ENCODE data around the gene SRSF2. TPM values are rescaled to one million over a fixed set of nuclear protein-coding genes. Genes with fewer than 3 reads are reported as not detected.

SRSF2 gene
- 258 TPM for polyA plus RNA-seq
- long read RNA-seq, donor 1, transcript SRSF2-209 (2 exons, 1,001 nt), result minor isoform, 6 of 47 reads
- long read RNA-seq, donor 1, transcript SRSF2-202 (3 exons, 1,927 nt), result major isoform, 26 of 47 reads
- long read RNA-seq, donor 1, transcript SRSF2-203 (2 exons, 2,885 nt), result minor isoform, 14 of 47 reads
- long read RNA-seq, donor 1, partial matches to known transcripts, result 0 of 47 reads
- long read RNA-seq, donor 1, other reads (novel, unspliced or antisense), result 0 of 47 reads
- long read RNA-seq, donor 2, transcript SRSF2-203 (2 exons, 2,885 nt), result minor isoform, 41 of 128 reads
- long read RNA-seq, donor 2, transcript SRSF2-209 (2 exons, 1,001 nt), result minor isoform, 24 of 128 reads
- long read RNA-seq, donor 2, transcript SRSF2-202 (3 exons, 1,927 nt), result major isoform, 53 of 128 reads
- long read RNA-seq, donor 2, partial matches to known transcripts, result 6 of 128 reads
- long read RNA-seq, donor 2, other reads (novel, unspliced or antisense), result 0 of 128 reads
- long read RNA-seq, donor 3, result 0 reads
- long read RNA-seq, donor 4, partial matches to known transcripts, result 0 of 9 reads
- long read RNA-seq, donor 4, other reads (novel, unspliced or antisense), result 0 of 9 reads
- long read RNA-seq, donor 5, transcript SRSF2-202 (3 exons, 1,927 nt), result major isoform, 28 of 51 reads
- long read RNA-seq, donor 5, transcript SRSF2-203 (2 exons, 2,885 nt), result minor isoform, 11 of 51 reads
- long read RNA-seq, donor 5, transcript SRSF2-209 (2 exons, 1,001 nt), result minor isoform, 5 of 51 reads
- long read RNA-seq, donor 5, partial matches to known transcripts, result 5 of 51 reads
- long read RNA-seq, donor 5, other reads (novel, unspliced or antisense), result 0 of 51 reads
- long read RNA-seq, donor 6, transcript SRSF2-203 (2 exons, 2,885 nt), result minor isoform, 5 of 75 reads
- long read RNA-seq, donor 6, transcript SRSF2-209 (2 exons, 1,001 nt), result minor isoform, 20 of 75 reads
- long read RNA-seq, donor 6, transcript SRSF2-202 (3 exons, 1,927 nt), result major isoform, 42 of 75 reads
- long read RNA-seq, donor 6, partial matches to known transcripts, result 5 of 75 reads
- long read RNA-seq, donor 6, other reads (novel, unspliced or antisense), result 0 of 75 reads
- long read RNA-seq, donor 7, transcript SRSF2-202 (3 exons, 1,927 nt), result major isoform, 17 of 31 reads
- long read RNA-seq, donor 7, transcript SRSF2-203 (2 exons, 2,885 nt), result minor isoform, 5 of 31 reads
- long read RNA-seq, donor 7, transcript SRSF2-209 (2 exons, 1,001 nt), result minor isoform, 5 of 31 reads
- long read RNA-seq, donor 7, partial matches to known transcripts, result 0 of 31 reads
- long read RNA-seq, donor 7, other reads (novel, unspliced or antisense), result 0 of 31 reads
- long read RNA-seq, donor 8, transcript SRSF2-209 (2 exons, 1,001 nt), result minor isoform, 23 of 99 reads
- long read RNA-seq, donor 8, transcript SRSF2-208 (4 exons, 1,359 nt), result minor isoform, 7 of 99 reads
- long read RNA-seq, donor 8, transcript SRSF2-202 (3 exons, 1,927 nt), result major isoform, 41 of 99 reads
- long read RNA-seq, donor 8, transcript SRSF2-203 (2 exons, 2,885 nt), result minor isoform, 20 of 99 reads
- long read RNA-seq, donor 8, partial matches to known transcripts, result 0 of 99 reads
- long read RNA-seq, donor 8, other reads (novel, unspliced or antisense), result 0 of 99 reads
- long read RNA-seq, donor 9, transcript SRSF2-203 (2 exons, 2,885 nt), result minor isoform, 12 of 93 reads
- long read RNA-seq, donor 9, transcript SRSF2-209 (2 exons, 1,001 nt), result minor isoform, 23 of 93 reads
- long read RNA-seq, donor 9, transcript SRSF2-202 (3 exons, 1,927 nt), result major isoform, 34 of 93 reads
- long read RNA-seq, donor 9, partial matches to known transcripts, result 15 of 93 reads
- long read RNA-seq, donor 9, other reads (novel, unspliced or antisense), result 0 of 93 reads
- long read RNA-seq, donor 10, transcript SRSF2-203 (2 exons, 2,885 nt), result minor isoform, 7 of 87 reads
- long read RNA-seq, donor 10, transcript SRSF2-209 (2 exons, 1,001 nt), result minor isoform, 16 of 87 reads
- long read RNA-seq, donor 10, transcript SRSF2-202 (3 exons, 1,927 nt), result major isoform, 45 of 87 reads
- long read RNA-seq, donor 10, partial matches to known transcripts, result 10 of 87 reads
- long read RNA-seq, donor 10, other reads (novel, unspliced or antisense), result 0 of 87 reads
- long read RNA-seq, donor 11, transcript SRSF2-203 (2 exons, 2,885 nt), result minor isoform, 7 of 70 reads
- long read RNA-seq, donor 11, transcript SRSF2-202 (3 exons, 1,927 nt), result major isoform, 55 of 70 reads
- long read RNA-seq, donor 11, partial matches to known transcripts, result 0 of 70 reads
- long read RNA-seq, donor 11, other reads (novel, unspliced or antisense), result 0 of 70 reads

GRCh38 chr17:76737082-76737675 lies at the start of gene SRSF2:
TSS of gene SRSF2 (minus strand) at chr17:76737331. CDS start at chr17:76737160, 171 bp downstream.
- Histone ChIP-seq H3K4me3 (ENCODE audit: low read length) (peak within 1 kb of the TSS; percentile 98), H3K36me3 (ENCODE audit: control insufficient read depth, insufficient read depth, low read length) (peaks cover 39% of the 10 kb centered on the region), H3K27me3 (ENCODE audit: control insufficient read depth, insufficient read depth, low read length) (no peaks in the 10 kb centered on the region), H3K9me3 (ENCODE audit: control insufficient read depth, low read depth, low read length) (no peaks in the 10 kb centered on the region), H3K4me1 (ENCODE audit: control insufficient read depth, insufficient read depth, low read length) (peaks cover 17% of the 10 kb centered on the region), H3K27ac (ENCODE audit: low read length) (peak within 1 kb of the TSS; percentile 98)
- DNase-seq, result peak; percentile 98 to 99
- WGBS (ENCODE audit: insufficient coverage, low lambda C conversion rate), result no CpG with 5 or more reads among the region's 60 CpGs

- Histone ChIP-seq H3K9me3 (ENCODE audit: control insufficient read depth, low read depth, low read length) (no peaks in the 10 kb centered on the region), H3K27ac (ENCODE audit: low read length) (no peak overlapping the region), H3K27me3 (ENCODE audit: control insufficient read depth, insufficient read depth, low read length) (no peaks in the 10 kb centered on the region), H3K4me1 (ENCODE audit: control insufficient read depth, insufficient read depth, low read length) (no peaks in the 10 kb centered on the region), H3K4me3 (ENCODE audit: low read length) (no peak overlapping the region), H3K36me3 (ENCODE audit: control insufficient read depth, insufficient read depth, low read length) (peaks cover 11% of the 10 kb centered on the region)
- 100% methylated on average over 2 of the region's 3 CpGs for WGBS (ENCODE audit: insufficient coverage, low lambda C conversion rate)
- DNase-seq, result no peak
These were observed 47.8 kb upstream of the SRSF2 start for GRCh38 chr17:76784926-76785325.

- DNase-seq, result no peak
- peaks cover 22% of the 10 kb centered on the region for H3K36me3 ChIP-seq (ENCODE audit: control insufficient read depth, insufficient read depth, low read length)
- H3K9me3 ChIP-seq (ENCODE audit: control insufficient read depth, low read depth, low read length), result no peaks in the 10 kb centered on the region
- no CpG with 5 or more reads among the region's 5 CpGs for WGBS (ENCODE audit: insufficient coverage, low lambda C conversion rate)
- H3K27me3 ChIP-seq (ENCODE audit: control insufficient read depth, insufficient read depth, low read length), result no peaks in the 10 kb centered on the region
- H3K27ac ChIP-seq (ENCODE audit: low read length), result no peak overlapping the region
- H3K4me1 ChIP-seq (ENCODE audit: control insufficient read depth, insufficient read depth, low read length), result no peaks in the 10 kb centered on the region
- no peak overlapping the region for H3K4me3 ChIP-seq (ENCODE audit: low read length)
These were observed 46.0 kb upstream of the SRSF2 start for GRCh38 chr17:76783146-76783545.

- no CpG with 5 or more reads among the region's 12 CpGs for WGBS (ENCODE audit: insufficient coverage, low lambda C conversion rate)
- no peaks in the 10 kb centered on the region for H3K27me3 ChIP-seq (ENCODE audit: control insufficient read depth, insufficient read depth, low read length)
- no peak for DNase-seq
- no peak overlapping the region for H3K27ac ChIP-seq (ENCODE audit: low read length)
- no peaks in the 10 kb centered on the region for H3K9me3 ChIP-seq (ENCODE audit: control insufficient read depth, low read depth, low read length)
- H3K4me1 ChIP-seq (ENCODE audit: control insufficient read depth, insufficient read depth, low read length), result no peaks in the 10 kb centered on the region
- H3K4me3 ChIP-seq (ENCODE audit: low read length), result no peak overlapping the region
- peaks cover 30% of the 10 kb centered on the region for H3K36me3 ChIP-seq (ENCODE audit: control insufficient read depth, insufficient read depth, low read length)
These were observed 44.2 kb upstream of the SRSF2 start for GRCh38 chr17:76781056-76781982.

- no CpG with 5 or more reads among the region's 10 CpGs for WGBS (ENCODE audit: insufficient coverage, low lambda C conversion rate)
- no peaks in the 10 kb centered on the region for H3K4me1 ChIP-seq (ENCODE audit: control insufficient read depth, insufficient read depth, low read length)
These were observed 38.0 kb upstream of the SRSF2 start for GRCh38 chr17:76775021-76775600.

GRCh38 chr17:76772842-76773525 lies 35.9 kb upstream of the SRSF2 start:
- no peaks in the 10 kb centered on the region for H3K9me3 ChIP-seq (ENCODE audit: control insufficient read depth, low read depth, low read length)
- no peak overlapping the region for H3K4me3 ChIP-seq (ENCODE audit: low read length)
- H3K36me3 ChIP-seq (ENCODE audit: control insufficient read depth, insufficient read depth, low read length), result peaks cover 52% of the 10 kb centered on the region
- DNase-seq, result no peak
- H3K27ac ChIP-seq (ENCODE audit: low read length), result no peak overlapping the region
- no peaks in the 10 kb centered on the region for H3K4me1 ChIP-seq (ENCODE audit: control insufficient read depth, insufficient read depth, low read length)
- WGBS (ENCODE audit: insufficient coverage, low lambda C conversion rate), result 100% methylated on average over 2 of the region's 6 CpGs
- no peaks in the 10 kb centered on the region for H3K27me3 ChIP-seq (ENCODE audit: control insufficient read depth, insufficient read depth, low read length)

More at GRCh38 chr17:76775021-76775600, 38.0 kb upstream of the SRSF2 start:
- H3K36me3 ChIP-seq (ENCODE audit: control insufficient read depth, insufficient read depth, low read length), result peaks cover 58% of the 10 kb centered on the region
- no peaks in the 10 kb centered on the region for H3K9me3 ChIP-seq (ENCODE audit: control insufficient read depth, low read depth, low read length)
- H3K27ac ChIP-seq (ENCODE audit: low read length), result no peak overlapping the region
- no peak overlapping the region for H3K4me3 ChIP-seq (ENCODE audit: low read length)
- no peak for DNase-seq
- H3K27me3 ChIP-seq (ENCODE audit: control insufficient read depth, insufficient read depth, low read length), result no peaks in the 10 kb centered on the region

- no peaks in the 10 kb centered on the region for H3K27me3 ChIP-seq (ENCODE audit: control insufficient read depth, insufficient read depth, low read length)
- no peak for DNase-seq
- H3K27ac ChIP-seq (ENCODE audit: low read length), result no peak overlapping the region
- peaks cover 30% of the 10 kb centered on the region for H3K36me3 ChIP-seq (ENCODE audit: control insufficient read depth, insufficient read depth, low read length)
- no peak overlapping the region for H3K4me3 ChIP-seq (ENCODE audit: low read length)
- 100% methylated on average over 1 of the region's 3 CpGs for WGBS (ENCODE audit: insufficient coverage, low lambda C conversion rate)
- peaks cover 14% of the 10 kb centered on the region for H3K9me3 ChIP-seq (ENCODE audit: control insufficient read depth, low read depth, low read length)
- no peaks in the 10 kb centered on the region for H3K4me1 ChIP-seq (ENCODE audit: control insufficient read depth, insufficient read depth, low read length)
These were observed 21.4 kb upstream of the SRSF2 start for GRCh38 chr17:76758570-76758969.

Measured in large intestine (tissue), 12 donors.